Endothelial cell of umbilical vein (primary cell): ENCODE results near the gene PARK7. TPM values are rescaled to one million over a fixed set of nuclear protein-coding genes. Genes with fewer than 3 reads are reported as not detected.

Experiments used
- Bru-seq: library from RNA; stranded (reverse); fragments of 400-500 nt; gene quantifications from one replicate; lab custom pipeline; 2021; lab: Mats Ljungman, UMichigan
- BruChase-seq, 2 experiments: library from RNA; stranded (reverse); fragments of 400-500 nt; gene quantifications; one replicate each; lab custom pipeline; 2021; lab: Mats Ljungman, UMichigan
- BruUV-seq: library from RNA; stranded (reverse); fragments of 400-500 nt; replicated peaks from 2 replicates; lab custom pipeline; 2021; lab: Mats Ljungman, UMichigan
- CTCF ChIA-PET: fragments of 300-600, 350-600 bp; sonication (Branson Sonifier 250); formaldehyde crosslinking; loops from one replicate; lab custom pipeline; 2021; ENCODE audit warnings: antibody characterized with exemption, inconsistent platforms; lab: Charles Lee
- POLR2A ChIA-PET: fragments of 300-600, 350-600 bp; sonication (Branson Sonifier 250); formaldehyde crosslinking; loops from one replicate; lab custom pipeline; 2021; ENCODE audit warnings: antibody characterized with exemption, inconsistent platforms; lab: Charles Lee
- DNase-seq: peaks from one replicate; pipeline ENCODE4 v3.0.0-alpha.2; 2011; ENCODE audit warnings: low read depth, low spot score
- FAIRE-seq: peaks from 2 replicates; lab custom pipeline; 2011; peaks lifted over from hg19 to GRCh38; lab: Jason Lieb, UNC
- H2AFZ ChIP-seq: 2 replicates; pipeline ENCODE4 v1.6.0; 2012; ENCODE audit warnings: low read depth, low read length, control low read depth, inconsistent platforms
- H3K27ac ChIP-seq: 2 replicates; pipeline ENCODE4 v1.5.1; 2011; ENCODE audit warnings: low read depth, mild to moderate bottlenecking, control low read depth, low read length, moderate library complexity; ENCODE audit not compliant: insufficient read depth
- H3K27me3 ChIP-seq, 2 experiments: 2 replicates each; pipeline versions ENCODE4 v1.6.0 to v1.6.1; 2011; ENCODE audit warnings: low read length in 2 of 2, mixed read lengths in 1 of 2; ENCODE audit not compliant: control insufficient read depth in 2 of 2, insufficient read depth in 2 of 2
- H3K36me3 ChIP-seq, 2 experiments: 2 replicates in 1 of 2; 3 replicates in 1 of 2; pipeline ENCODE4 v1.5.1; 2011; ENCODE audit warnings: low read length in 2 of 2, mild to moderate bottlenecking in 1 of 2, moderate library complexity in 1 of 2; ENCODE audit not compliant: control insufficient read depth in 2 of 2, insufficient read depth in 2 of 2; ENCODE audit errors: extremely low read depth in 1 of 2
- H3K4me1 ChIP-seq: 3 replicates; pipeline ENCODE4 v1.5.1; 2011; ENCODE audit warnings: mild to moderate bottlenecking, low read length; ENCODE audit not compliant: control insufficient read depth, insufficient read depth; ENCODE audit errors: extremely low read depth
- H3K4me2 ChIP-seq: 2 replicates; pipeline ENCODE4 v1.6.1; 2011; ENCODE audit warnings: low read length, control low read depth, mixed read lengths; ENCODE audit not compliant: insufficient read depth
- H3K4me3 ChIP-seq, 3 experiments: fragments of 200-600 bp in 1 of 3; sonication (generic), shearing (Covaris generic) in 1 of 3; replicated peaks in 1 of 3; 2 replicates each; pipeline ENCODE4 v1.5.1; 2011 to 2016; ENCODE audit warnings: control low read depth in 3 of 3, low read length in 3 of 3, mild to moderate bottlenecking in 2 of 3, inconsistent platforms in 1 of 3, low read depth in 1 of 3, moderate library complexity in 1 of 3; ENCODE audit not compliant: insufficient read depth in 1 of 3
- H3K79me2 ChIP-seq: 2 replicates; pipeline ENCODE4 v1.6.0; 2012; ENCODE audit warnings: low read length, inconsistent platforms; ENCODE audit not compliant: control insufficient read depth, insufficient read depth
- H3K9ac ChIP-seq: replicated peaks from 2 replicates; pipeline ENCODE3; 2011; ENCODE audit warnings: low read length, control low read depth; ENCODE audit not compliant: insufficient read depth; ENCODE audit errors: extremely low read depth
- H3K9me1 ChIP-seq: replicated peaks from 3 replicates; pipeline ENCODE4 v1.6.0; 2011; ENCODE audit warnings: mild to moderate bottlenecking, low read length; ENCODE audit not compliant: control insufficient read depth, insufficient read depth; ENCODE audit errors: extremely low read depth
- H3K9me3 ChIP-seq: replicated peaks from 2 replicates; pipeline ENCODE4 v1.5.1; 2012; ENCODE audit warnings: low read length, inconsistent platforms; ENCODE audit not compliant: control insufficient read depth, insufficient read depth
- H4K20me1 ChIP-seq: replicated peaks from 2 replicates; pipeline ENCODE3; 2011; ENCODE audit warnings: mild to moderate bottlenecking, low read length; ENCODE audit not compliant: control insufficient read depth, insufficient read depth; ENCODE audit errors: extremely low read depth
- EZH2 ChIP-seq: IDR thresholded peaks from 2 replicates; pipeline ENCODE4 v1.6.1; 2012; ENCODE audit warnings: borderline replicate concordance, low read depth, mild to moderate bottlenecking, moderate library complexity, low read length, inconsistent platforms; ENCODE audit not compliant: severe bottlenecking
- FOS ChIP-seq: IDR thresholded peaks from 2 replicates; pipeline ENCODE4 v1.6.1; 2011; ENCODE audit warnings: mild to moderate bottlenecking, low read length, moderate library complexity, borderline replicate concordance; ENCODE audit not compliant: insufficient read depth
- GATA2 ChIP-seq: IDR thresholded peaks from 2 replicates; pipeline ENCODE4 v1.7.0; 2011; ENCODE audit warnings: low read depth, mild to moderate bottlenecking, moderate library complexity, mixed read lengths, low read length; ENCODE audit not compliant: insufficient read length, insufficient read depth
- JUN ChIP-seq: IDR thresholded peaks from 2 replicates; pipeline ENCODE4 v1.6.1; 2011; ENCODE audit warnings: borderline replicate concordance, low read depth; ENCODE audit not compliant: insufficient read length, insufficient read depth
- MYC ChIP-seq: IDR thresholded peaks from one replicate; pipeline ENCODE4 v1.6.1; 2011; ENCODE audit warnings: mild to moderate bottlenecking, low read depth, low read length
- POLR2A ChIP-seq: IDR thresholded peaks from 2 replicates; pipeline ENCODE4 v1.6.1; 2012; ENCODE audit warnings: low read depth, mild to moderate bottlenecking, control low read depth, low read length
- POLR2AphosphoS5 ChIP-seq: IDR thresholded peaks from 2 replicates; pipeline ENCODE4 v1.6.1; 2012; ENCODE audit warnings: low read depth, mild to moderate bottlenecking, control low read depth, low read length, moderate library complexity; ENCODE audit not compliant: insufficient read depth
- dilution Hi-C: fragments of 300-500 bp; cut with MboI; formaldehyde crosslinking; loops from one replicate; pipeline ENCODE4 v1.15.0; 2019; ENCODE audit warnings: low sequenced_read_pairs; ENCODE audit not compliant: extremely low pct_ligation_motif_present
- intact Hi-C: fragments of 100-400 bp; cut with micrococcal nuclease; formaldehyde crosslinking; loops from one replicate; pipeline ENCODE4 v1.10.0; 2022
- long read RNA-seq: library from polyadenylated mRNA; stranded (forward); transcript quantifications from one replicate; pipeline ENCODE4 v2.0.0, GENCODE V29; 2021
- polyA minus RNA-seq, 3 experiments: library from RNA; depleted of rRNA, polyadenylated mRNA; stranded (reverse); fragments of >200 nt; gene quantifications; 1 replicate in 1 of 3; 2 replicates in 2 of 3; pipeline ENCODE4 v1.2.3, GENCODE V29; 2011
- polyA plus RNA-seq, 4 experiments: library from polyadenylated mRNA; depleted of rRNA in 3 of 4; stranded (reverse) in 3 of 4; unstranded in 1 of 4; fragments of >200 nt; gene quantifications; 2 replicates each; pipeline versions ENCODE4 v1.2.1 to v1.2.3, GENCODE V29; 2011 to 2012; ENCODE audit warnings: missing spikeins in 1 of 4
- total RNA-seq: library from RNA; stranded (reverse); gene quantifications from 2 replicates; pipeline ENCODE4 v1.2.3, GENCODE V29; 2021
- TF ChIP-seq, protein P1 (sequence below): IDR thresholded peaks from 2 replicates; pipeline ENCODE4 v1.6.1; 2011; ENCODE audit not compliant: insufficient read depth, insufficient read length
- TF ChIP-seq, protein P2 (sequence below), 2 donors: IDR thresholded peaks; 1 replicate in 1 of 2; 2 replicates in 1 of 2; pipeline ENCODE4 v1.5.1; 2011; ENCODE audit warnings: low read length in 2 of 2, mild to moderate bottlenecking in 2 of 2, moderate library complexity in 2 of 2, control low read depth in 1 of 2, inconsistent platforms in 1 of 2, low read depth in 1 of 2; ENCODE audit not compliant: insufficient read depth in 1 of 2; ENCODE audit errors: extremely low read depth in 1 of 2

The PARK7 gene
- 289 and 294 TPM in 2 replicates for total RNA-seq
- polyA plus RNA-seq: 150 and 203 TPM in 2 replicates
- polyA plus RNA-seq (2011; cell fraction: cytosol; rRNA removed): 303 and 333 TPM in 2 replicates
- 105 and 149 TPM in 2 replicates for polyA plus RNA-seq (2011; cell fraction: nucleus; rRNA removed)
- 348 and 439 TPM in 2 replicates for polyA plus RNA-seq (2012)
- 70.4 and 105 TPM in 2 replicates for polyA minus RNA-seq
- polyA minus RNA-seq (2011; cell fraction: cytosol; rRNA and poly(A)+ RNA removed): 71.3 TPM
- 22.5 and 25.2 TPM in 2 replicates for polyA minus RNA-seq (2011; cell fraction: nucleus; rRNA and poly(A)+ RNA removed)
- percentile 79 among the genes with signal in this experiment for Bru-seq, nascent RNA
- percentile 80 among the genes with signal in this experiment for BruChase-seq, experiment 1, labeled RNA remaining after a 6-hour chase
- BruChase-seq, experiment 2, labeled RNA remaining after a 2-hour chase: percentile 66 among the genes with signal in this experiment
- long read RNA-seq, transcript PARK7-201 (7 exons, 949 nt): minor isoform, 162 of 922 reads
- long read RNA-seq, transcript PARK7-209 (7 exons, 1,088 nt): major isoform, 692 of 922 reads
- long read RNA-seq, partial matches to known transcripts: 27 of 922 reads
- long read RNA-seq, other reads (novel, unspliced or antisense): 38 of 922 reads

DNA sequence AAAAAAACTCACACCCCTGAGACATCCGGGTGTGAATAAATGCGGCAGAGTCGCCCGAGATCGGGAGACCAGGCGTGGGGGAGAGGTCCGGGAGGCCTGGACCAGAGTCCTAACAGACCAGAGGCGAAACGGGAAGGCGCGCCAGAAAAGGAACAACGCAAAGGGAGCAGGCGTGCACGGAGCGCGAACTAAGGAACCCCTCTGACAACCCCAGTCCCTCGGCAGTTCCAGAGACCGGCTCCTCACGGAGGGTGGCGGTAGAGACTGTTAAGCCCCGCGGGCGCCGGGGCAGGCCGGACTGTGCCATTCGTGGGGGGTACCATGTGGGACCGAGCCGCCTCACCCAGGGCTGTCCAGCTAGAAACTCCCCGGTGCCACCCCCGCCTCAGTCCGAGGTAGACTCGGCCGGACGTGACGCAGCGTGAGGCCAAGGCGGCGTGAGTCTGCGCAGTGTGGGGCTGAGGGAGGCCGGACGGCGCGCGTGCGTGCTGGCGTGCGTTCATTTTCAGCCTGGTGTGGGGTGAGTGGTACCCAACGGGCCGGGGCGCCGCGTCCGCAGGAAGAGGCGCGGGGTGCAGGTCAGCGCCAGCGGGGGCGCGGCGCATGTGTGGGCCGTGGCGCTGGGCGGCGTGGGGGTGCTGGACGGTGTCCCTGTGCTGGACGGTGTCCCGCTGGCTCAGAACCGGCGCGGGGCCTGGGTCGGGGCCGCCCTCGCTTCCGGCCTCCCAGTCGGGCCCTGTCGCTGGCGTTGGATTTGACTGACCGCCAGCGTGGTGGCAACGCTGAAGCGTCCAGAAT is at the start of gene PARK7:
Gene PARK7 (plus strand): TSS at position 496 of the 798 bp plus-strand sequence. CDS start 1,075 bp downstream, outside the sequence.
- intact Hi-C loops: loop anchor here (1.0 to 5.0 kb wide), 2 partner anchors 179 to 294 kb away; partner anchors contain the start of gene PER3
- H3K27me3 ChIP-seq: no peaks in the 10 kb centered on the region

More for the DNA sequence above, at the start of gene PARK7:
- Histone ChIP-seq H3K9me3 (no peaks in the 10 kb centered on the region), H3K9me1 (no peaks in the 10 kb centered on the region), H3K79me2 (peaks cover 33% of the 10 kb centered on the region), H3K4me3 (peak within 1 kb of the TSS; percentile 60 to 91 (median 81)), H3K36me3 (peaks cover 7 to 13% of the 10 kb centered on the region in 2 experiments), H3K4me1 (peaks cover 14% of the 10 kb centered on the region), H4K20me1 (no peaks in the 10 kb centered on the region), H2AFZ (peak within 1 kb of the TSS; percentile 70), H3K27ac (peak within 1 kb of the TSS; percentile 82), H3K4me2 (peak within 1 kb of the TSS; percentile 97), H3K9ac (peak within 1 kb of the TSS; percentile 90)
- POLR2A ChIA-PET: interaction anchor here (0.6 kb wide), 2 partner anchors 56 to 178 kb away, joined by 5 to 8 read pairs; partner anchors contain the start of gene PER3
- dilution Hi-C loops: no loop called here
- CTCF ChIA-PET: interaction anchor here (1.0 to 1.6 kb wide), 2 partner anchors 353 to 387 kb away, joined by 3 read pairs; no protein-coding TSS in a partner anchor
- DNase-seq (peak; percentile 100), FAIRE-seq (peak; percentile 84)
- TF ChIP-seq FOS: no peak
- peak; percentile 99 for TF ChIP-seq POLR2AphosphoS5
- TF ChIP-seq EZH2: no peak
- TF ChIP-seq JUN: no peak
- TF ChIP-seq, protein P1, sequence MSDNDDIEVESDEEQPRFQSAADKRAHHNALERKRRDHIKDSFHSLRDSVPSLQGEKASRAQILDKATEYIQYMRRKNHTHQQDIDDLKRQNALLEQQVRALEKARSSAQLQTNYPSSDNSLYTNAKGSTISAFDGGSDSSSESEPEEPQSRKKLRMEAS: no peak
- TF ChIP-seq, protein P2, sequence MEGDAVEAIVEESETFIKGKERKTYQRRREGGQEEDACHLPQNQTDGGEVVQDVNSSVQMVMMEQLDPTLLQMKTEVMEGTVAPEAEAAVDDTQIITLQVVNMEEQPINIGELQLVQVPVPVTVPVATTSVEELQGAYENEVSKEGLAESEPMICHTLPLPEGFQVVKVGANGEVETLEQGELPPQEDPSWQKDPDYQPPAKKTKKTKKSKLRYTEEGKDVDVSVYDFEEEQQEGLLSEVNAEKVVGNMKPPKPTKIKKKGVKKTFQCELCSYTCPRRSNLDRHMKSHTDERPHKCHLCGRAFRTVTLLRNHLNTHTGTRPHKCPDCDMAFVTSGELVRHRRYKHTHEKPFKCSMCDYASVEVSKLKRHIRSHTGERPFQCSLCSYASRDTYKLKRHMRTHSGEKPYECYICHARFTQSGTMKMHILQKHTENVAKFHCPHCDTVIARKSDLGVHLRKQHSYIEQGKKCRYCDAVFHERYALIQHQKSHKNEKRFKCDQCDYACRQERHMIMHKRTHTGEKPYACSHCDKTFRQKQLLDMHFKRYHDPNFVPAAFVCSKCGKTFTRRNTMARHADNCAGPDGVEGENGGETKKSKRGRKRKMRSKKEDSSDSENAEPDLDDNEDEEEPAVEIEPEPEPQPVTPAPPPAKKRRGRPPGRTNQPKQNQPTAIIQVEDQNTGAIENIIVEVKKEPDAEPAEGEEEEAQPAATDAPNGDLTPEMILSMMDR (IDR thresholded peaks at IDR 0.05; ENCODE audit: extremely low read depth in 1 of 2, insufficient read depth in 1 of 2, low read depth in 1 of 2, low read length in 2 of 2): peak; percentile 22 to 64
- TF ChIP-seq GATA2: no peak
- TF ChIP-seq POLR2A: peak; percentile 99
- peak; percentile 7 for TF ChIP-seq MYC
- no TSS peak for BruUV-seq
